T-helper 2 cell (primary cell): ENCODE results near the gene PPP2R5C.
"Not testable (repeated sequence)": the region's sequence is repeated elsewhere in the genome, so short reads cannot be mapped to it uniquely, and the experiment has no call there.

ENCODE experiments used
- DNase-seq, 5 experiments: peaks; one replicate each; pipeline versions ENCODE4 v3.0.0 to v3.0.0-alpha.2; 2012 to 2022

PPP2R5C gene

GRCh38 chr14:101970830-101971400 is 209.4 kb downstream of the PPP2R5C start:
- DNase-seq, result no peak

GRCh38 chr14:101971458-101971857 is 209.9 kb downstream of the PPP2R5C start:
- DNase-seq, result not testable (repeated sequence)

GRCh38 chr14:101972126-101972866 is 210.8 kb downstream of the PPP2R5C start:
- no peak for DNase-seq

- DNase-seq, result no peak
Measured at GRCh38 chr14:101973356-101973755, 211.8 kb downstream of the PPP2R5C start.

- no peak for DNase-seq
Measured at GRCh38 chr14:101975231-101975630, 213.7 kb downstream of the PPP2R5C start.
